KMS-11 (cell line): ENCODE results near the gene DIP2C.

Experiments used
- H2AFZ ChIP-seq: fragments of 200-600 bp; sonication (generic); 2 replicates; pipeline ENCODE4 v1.6.1; 2016; ENCODE audit warnings: antibody characterized with exemption, mixed run types, low read depth
- H3K27ac ChIP-seq: fragments of 200-600 bp; sonication (generic); 2 replicates; pipeline ENCODE4 v1.6.1; 2016; ENCODE audit warnings: mild to moderate bottlenecking, mixed run types
- H3K27me3 ChIP-seq: fragments of 200-600 bp; sonication (generic); 2 replicates; pipeline ENCODE4 v1.6.1; 2017; ENCODE audit warnings: mild to moderate bottlenecking, low read depth, mixed run types, moderate library complexity; ENCODE audit not compliant: insufficient read depth
- H3K36me3 ChIP-seq: fragments of 200-600 bp; sonication (generic); 2 replicates; pipeline ENCODE4 v1.6.1; 2017; ENCODE audit warnings: mild to moderate bottlenecking, mixed run types; ENCODE audit not compliant: insufficient read depth
- H3K4me1 ChIP-seq: fragments of 200-600 bp; sonication (generic); 2 replicates; pipeline ENCODE4 v1.6.1; 2016; ENCODE audit warnings: mild to moderate bottlenecking, low read depth, mixed run types; ENCODE audit not compliant: poor library complexity, severe bottlenecking
- H3K4me2 ChIP-seq: fragments of 200-600 bp; sonication (generic); 2 replicates; pipeline ENCODE4 v1.7.0; 2016; ENCODE audit warnings: mild to moderate bottlenecking, mixed run types
- H3K4me3 ChIP-seq: fragments of 200-600 bp; sonication (generic); IDR thresholded peaks from 2 replicates; pipeline ENCODE4 v1.6.1; 2017; ENCODE audit warnings: low read depth, low read length, mixed read lengths; ENCODE audit not compliant: insufficient read depth
- H3K79me2 ChIP-seq: fragments of 200-600 bp; sonication (generic); 2 replicates; pipeline ENCODE4 v1.6.1; 2016; ENCODE audit warnings: low read depth, mixed run types; ENCODE audit not compliant: insufficient read depth
- H3K9ac ChIP-seq: fragments of 200-600 bp; sonication (generic); 2 replicates; pipeline ENCODE4 v1.6.1; 2016; ENCODE audit warnings: mild to moderate bottlenecking, mixed run types
- H4K20me1 ChIP-seq: fragments of 200-600 bp; sonication (generic); 2 replicates; pipeline ENCODE4 v1.6.1; 2016; ENCODE audit warnings: mild to moderate bottlenecking, mixed run types; ENCODE audit not compliant: insufficient read depth
- CTCF ChIP-seq: fragments of 200-600 bp; sonication (generic); conservative IDR thresholded peaks from 2 replicates; pipeline ENCODE4 v1.6.1; 2017; ENCODE audit warnings: low read depth, mild to moderate bottlenecking, antibody characterized with exemption, low read length, moderate library complexity, mixed read lengths

DIP2C gene

GRCh38 chr10:476455-476780 lies 213.1 kb downstream of the DIP2C start:
- Histone ChIP-seq H3K27me3 (no peaks in the 10 kb centered on the region), H3K4me1 (no peaks in the 10 kb centered on the region), H4K20me1 (no peaks in the 10 kb centered on the region), H3K9ac (no peak overlapping the region), H3K4me2 (no peak overlapping the region), H3K27ac (no peak overlapping the region), H2AFZ (no peak overlapping the region), H3K4me3 (no peak overlapping the region), H3K36me3 (0 out of 2 replicates have a peak, but pooled peaks cover under 1% of the 10 kb centered on the region), H3K79me2 (no peaks in the 10 kb centered on the region)
- no peak for TF ChIP-seq CTCF

- H3K4me2 ChIP-seq, result no peak overlapping the region
- no peak overlapping the region for H2AFZ ChIP-seq
- no peak overlapping the region for H3K9ac ChIP-seq
- H3K4me3 ChIP-seq, result no peak overlapping the region
- no peak for TF ChIP-seq CTCF
- no peak overlapping the region for H3K27ac ChIP-seq
- no peaks in the 10 kb centered on the region for H3K4me1 ChIP-seq
- no peaks in the 10 kb centered on the region for H4K20me1 ChIP-seq
- no peaks in the 10 kb centered on the region for H3K79me2 ChIP-seq
- H3K27me3 ChIP-seq, result no peaks in the 10 kb centered on the region
- H3K36me3 ChIP-seq, result peaks cover 2% of the 10 kb centered on the region; the same call in 1 of the 2 replicates
These were observed 213.6 kb downstream of the DIP2C start for GRCh38 chr10:475709-476454.

GRCh38 chr10:474946-475345 lies 214.5 kb downstream of the DIP2C start:
- Histone ChIP-seq H3K79me2 (no peaks in the 10 kb centered on the region), H3K4me3 (no peak overlapping the region), H3K36me3 (peaks cover 9% of the 10 kb centered on the region; the same call in 1 of the 2 replicates), H3K27ac (no peak overlapping the region), H3K4me1 (no peaks in the 10 kb centered on the region), H3K9ac (no peak overlapping the region), H3K27me3 (no peaks in the 10 kb centered on the region), H2AFZ (no peak overlapping the region), H4K20me1 (no peaks in the 10 kb centered on the region), H3K4me2 (no peak overlapping the region)
- TF ChIP-seq CTCF, result no peak

GRCh38 chr10:474406-474805 lies 215.1 kb downstream of the DIP2C start:
- H3K36me3 ChIP-seq, result peaks cover 9% of the 10 kb centered on the region; the same call in 1 of the 2 replicates

More at GRCh38 chr10:474406-474805, 215.1 kb downstream of the DIP2C start:
- Histone ChIP-seq H3K4me1 (no peaks in the 10 kb centered on the region), H2AFZ (no peak overlapping the region), H3K4me3 (no peak overlapping the region), H4K20me1 (no peaks in the 10 kb centered on the region), H3K79me2 (no peaks in the 10 kb centered on the region), H3K9ac (no peak overlapping the region), H3K4me2 (no peak overlapping the region), H3K27me3 (no peaks in the 10 kb centered on the region), H3K27ac (no peak overlapping the region)
- no peak for TF ChIP-seq CTCF
